ENCODE measurements around the gene CASP10. TPM values are rescaled to one million over a fixed set of nuclear protein-coding genes. Genes with fewer than 3 reads are reported as not detected.

The CASP10 gene
- total RNA-seq, 4 donors from 2014 or later = 2.4 to 7.3 (median 3.6) TPM

DNA sequence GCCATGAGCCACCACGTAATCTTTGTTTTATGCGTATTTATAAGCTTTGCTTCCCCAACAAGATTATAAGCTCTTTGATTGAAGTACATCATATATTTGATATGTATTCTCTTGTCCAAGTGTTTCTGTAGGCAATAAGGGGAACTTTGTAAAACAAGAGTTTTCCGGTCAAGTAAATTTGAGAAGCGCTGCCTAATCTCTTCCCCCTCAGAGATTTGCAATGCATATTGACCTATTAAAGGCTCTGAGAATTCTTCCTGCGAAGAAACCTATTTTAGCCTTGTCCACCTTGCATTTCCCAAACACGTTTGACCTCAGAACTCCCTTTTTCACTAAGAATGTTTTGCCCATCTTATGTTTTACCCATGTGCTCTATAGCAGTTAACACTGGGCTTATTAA, 26.9 kb upstream of the CASP10 start:
- ATAC-seq = no peak
- Histone ChIP-seq H3K27ac (peak overlapping the region in 3 of 4 donors; percentile 57 to 81 (median 66)), H3K9me3 (no peaks in the 10 kb centered on the region), H3K27me3 (no peaks in the 10 kb centered on the region), H3K36me3 (peaks cover 10 to 95% of the 10 kb centered on the region in 2 donors), H3K4me1 (peaks cover 25 to 42% of the 10 kb centered on the region in 2 donors), H3K4me3 (no peak overlapping the region)
- intact Hi-C loops (cut with DNase I; ENCODE audit: low total_unique reads) (no loop called here), in situ Hi-C loops (cut with MboI; ENCODE audit: low sequenced_read_pairs in 4 of 4) (no loop called here)
- TF ChIP-seq, protein P1, sequence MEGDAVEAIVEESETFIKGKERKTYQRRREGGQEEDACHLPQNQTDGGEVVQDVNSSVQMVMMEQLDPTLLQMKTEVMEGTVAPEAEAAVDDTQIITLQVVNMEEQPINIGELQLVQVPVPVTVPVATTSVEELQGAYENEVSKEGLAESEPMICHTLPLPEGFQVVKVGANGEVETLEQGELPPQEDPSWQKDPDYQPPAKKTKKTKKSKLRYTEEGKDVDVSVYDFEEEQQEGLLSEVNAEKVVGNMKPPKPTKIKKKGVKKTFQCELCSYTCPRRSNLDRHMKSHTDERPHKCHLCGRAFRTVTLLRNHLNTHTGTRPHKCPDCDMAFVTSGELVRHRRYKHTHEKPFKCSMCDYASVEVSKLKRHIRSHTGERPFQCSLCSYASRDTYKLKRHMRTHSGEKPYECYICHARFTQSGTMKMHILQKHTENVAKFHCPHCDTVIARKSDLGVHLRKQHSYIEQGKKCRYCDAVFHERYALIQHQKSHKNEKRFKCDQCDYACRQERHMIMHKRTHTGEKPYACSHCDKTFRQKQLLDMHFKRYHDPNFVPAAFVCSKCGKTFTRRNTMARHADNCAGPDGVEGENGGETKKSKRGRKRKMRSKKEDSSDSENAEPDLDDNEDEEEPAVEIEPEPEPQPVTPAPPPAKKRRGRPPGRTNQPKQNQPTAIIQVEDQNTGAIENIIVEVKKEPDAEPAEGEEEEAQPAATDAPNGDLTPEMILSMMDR (IDR thresholded peaks at IDR 0.05 in 4 of 5, conservative IDR thresholded peaks at IDR 0.05 in 1 of 5) = no peak
- TF ChIP-seq POLR2A (IDR thresholded peaks at IDR 0.05) = no peak
- no peak for DNase-seq

DNA sequence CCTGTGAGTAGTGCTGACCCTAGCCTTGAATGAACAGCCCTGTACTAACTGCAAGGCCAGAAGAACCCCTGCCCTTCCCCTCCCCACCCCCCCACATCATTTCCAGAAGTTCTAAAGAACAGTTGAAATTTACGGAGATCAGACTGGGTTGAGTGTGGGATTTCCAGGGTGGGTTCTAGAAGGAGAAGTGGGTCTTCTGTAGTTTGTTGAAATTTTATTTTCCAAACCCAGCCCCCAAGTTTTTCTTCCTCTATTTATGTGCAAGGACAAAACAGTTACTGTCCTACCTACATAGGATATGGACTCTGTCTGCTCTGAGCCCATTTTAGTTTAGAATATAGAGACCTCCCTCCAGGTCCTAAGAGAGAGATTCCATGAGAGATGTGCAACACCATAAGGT, 26.3 kb upstream of the CASP10 start:
- no peak for TF ChIP-seq POLR2A (IDR thresholded peaks at IDR 0.05)
- TF ChIP-seq, protein P1 (IDR thresholded peaks at IDR 0.05 in 4 of 5, conservative IDR thresholded peaks at IDR 0.05 in 1 of 5) = no peak
- Histone ChIP-seq H3K27me3 (no peaks in the 10 kb centered on the region), H3K27ac (peak overlapping the region; percentile 43 to 81 (median 53)), H3K4me1 (peaks cover 19 to 36% of the 10 kb centered on the region in 2 donors), H3K36me3 (peaks cover 10 to 97% of the 10 kb centered on the region in 2 donors), H3K4me3 (no peak overlapping the region), H3K9me3 (no peaks in the 10 kb centered on the region)
- in situ Hi-C loops (cut with MboI; ENCODE audit: low sequenced_read_pairs in 4 of 4) = no loop called here
- ATAC-seq (no peak), DNase-seq (no peak)
- intact Hi-C loops (cut with DNase I; ENCODE audit: low total_unique reads) = no loop called here

DNA sequence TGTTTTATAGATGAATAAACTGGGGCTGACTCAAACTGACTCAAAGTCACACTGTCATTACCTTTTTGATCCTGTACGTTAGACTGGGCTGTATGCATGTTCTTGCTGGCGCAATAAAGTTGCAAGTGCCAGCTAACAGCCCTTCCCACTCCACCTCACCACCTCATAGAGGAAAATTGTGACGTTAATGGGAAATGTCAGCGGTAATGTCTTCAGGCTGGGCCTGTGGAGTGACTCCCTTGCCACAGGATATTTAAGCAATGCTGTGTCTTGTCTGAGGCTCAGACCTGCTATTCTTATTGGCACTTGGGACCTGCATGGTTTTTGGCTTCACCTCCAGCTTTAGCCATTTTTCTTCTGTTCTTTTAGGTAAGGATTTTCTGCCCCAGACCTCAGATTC, 25.2 kb upstream of the CASP10 start:
- Histone ChIP-seq H3K4me3 (no peak overlapping the region), H3K9me3 (no peaks in the 10 kb centered on the region), H3K4me1 (peaks cover 10 to 32% of the 10 kb centered on the region in 2 donors), H3K36me3 (peaks cover 10 to 96% of the 10 kb centered on the region in 2 donors), H3K27me3 (no peaks in the 10 kb centered on the region), H3K27ac (peak overlapping the region; percentile 43 to 81 (median 53))
- no peak for TF ChIP-seq POLR2A (IDR thresholded peaks at IDR 0.05)
- TF ChIP-seq, protein P1 (IDR thresholded peaks at IDR 0.05 in 4 of 5, conservative IDR thresholded peaks at IDR 0.05 in 1 of 5) = no peak
- intact Hi-C loops (cut with DNase I; ENCODE audit: low total_unique reads) (no loop called here), in situ Hi-C loops (cut with MboI; ENCODE audit: low sequenced_read_pairs in 4 of 4) (no loop called here)
- no peak for DNase-seq
- no peak for ATAC-seq

DNA sequence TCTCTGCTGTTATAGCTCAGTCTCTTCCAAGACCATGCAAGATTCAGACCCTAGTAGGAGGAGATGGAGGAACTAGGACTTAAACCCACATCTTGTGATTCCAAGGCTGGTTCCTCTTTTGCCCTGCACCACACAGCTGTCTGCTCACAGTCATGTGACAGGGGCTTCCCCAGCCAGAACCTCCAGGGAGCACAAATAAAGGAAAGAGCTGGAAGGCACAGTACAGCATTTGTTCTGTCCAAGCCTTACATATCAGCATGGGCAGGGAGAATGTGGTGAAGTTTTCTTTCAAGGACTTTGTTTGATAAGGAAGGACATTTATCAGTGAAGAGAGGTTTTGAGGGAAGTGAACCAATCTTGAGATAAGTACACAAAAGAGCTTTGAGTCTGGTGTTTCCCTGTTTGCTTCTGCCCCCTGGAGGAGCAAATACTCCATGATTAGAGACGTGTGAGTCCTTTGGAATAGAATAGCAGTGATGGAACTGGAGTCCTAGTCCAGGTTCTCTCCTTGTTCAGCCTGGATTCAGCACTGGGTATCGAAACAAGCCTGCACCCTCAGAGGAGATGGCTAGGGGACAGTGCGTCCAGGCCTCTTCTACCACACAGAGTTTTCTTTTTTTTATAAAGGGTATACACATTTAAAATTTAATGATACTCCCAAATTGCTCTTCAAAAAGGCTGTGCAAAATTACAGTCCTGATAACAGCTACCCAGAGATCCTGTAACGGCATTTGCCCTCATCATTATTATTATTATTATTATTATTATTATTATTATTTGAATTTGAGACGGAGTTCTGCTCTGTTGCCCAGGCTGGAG, 24.6 kb upstream of the CASP10 start:
- TF ChIP-seq, protein P1 (IDR thresholded peaks at IDR 0.05 in 4 of 5, conservative IDR thresholded peaks at IDR 0.05 in 1 of 5) = peak in 4 of 5 experiments; percentile 24 to 41 (median 32)
- no peak for TF ChIP-seq POLR2A (IDR thresholded peaks at IDR 0.05)
- H3K4me1 ChIP-seq = peaks cover 10 to 28% of the 10 kb centered on the region in 2 donors
- in situ Hi-C loops (cut with MboI; ENCODE audit: low sequenced_read_pairs in 4 of 4) (no loop called here), intact Hi-C loops (cut with DNase I; ENCODE audit: low total_unique reads) (no loop called here)
- no peak overlapping the region for H3K4me3 ChIP-seq
- no peaks in the 10 kb centered on the region for H3K9me3 ChIP-seq
- no peaks in the 10 kb centered on the region for H3K27me3 ChIP-seq
- ATAC-seq (peak; percentile 41 to 42), DNase-seq (no peak)
- peaks cover 12 to 96% of the 10 kb centered on the region in 2 donors for H3K36me3 ChIP-seq
- H3K27ac ChIP-seq = peak overlapping the region; percentile 43 to 81 (median 53)

Measured in gastrocnemius medialis (tissue), 4 donors.